GM21717 (cell line): ENCODE data around the gene FRMD4B.
"Not testable (repeated sequence)": the region's sequence is repeated elsewhere in the genome, so short reads cannot be mapped to it uniquely, and the experiment has no call there.

ENCODE experiments used
- ATAC-seq: cut with Tn5 transposase; IDR thresholded peaks from one replicate; pipeline ENCODE4 v1.9.1; 2021; ENCODE audit warnings: mild to moderate bottlenecking, moderate library complexity; ENCODE audit not compliant: unreplicated experiment

Gene FRMD4B

DNA sequence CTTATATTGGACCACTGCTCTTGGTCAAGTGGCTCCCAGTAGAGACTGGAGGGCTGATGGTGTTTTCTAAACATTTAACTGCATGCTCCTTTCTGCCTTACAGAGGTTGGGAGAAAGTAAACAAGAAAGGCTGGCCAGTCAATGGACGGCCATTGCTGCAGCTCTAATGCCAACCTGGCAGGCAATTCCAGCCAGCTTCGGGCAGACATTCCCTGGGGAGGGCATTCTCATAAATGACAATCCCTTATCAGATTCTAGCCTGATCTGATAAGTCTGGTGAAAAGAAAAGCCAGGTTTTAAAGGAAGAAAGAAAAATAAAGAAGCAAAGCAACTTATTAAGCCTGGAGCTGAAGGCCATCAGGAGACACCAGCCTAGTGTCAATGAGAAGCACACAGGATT is 60.7 kb downstream of the FRMD4B start:
- ATAC-seq, result no peak

DNA sequence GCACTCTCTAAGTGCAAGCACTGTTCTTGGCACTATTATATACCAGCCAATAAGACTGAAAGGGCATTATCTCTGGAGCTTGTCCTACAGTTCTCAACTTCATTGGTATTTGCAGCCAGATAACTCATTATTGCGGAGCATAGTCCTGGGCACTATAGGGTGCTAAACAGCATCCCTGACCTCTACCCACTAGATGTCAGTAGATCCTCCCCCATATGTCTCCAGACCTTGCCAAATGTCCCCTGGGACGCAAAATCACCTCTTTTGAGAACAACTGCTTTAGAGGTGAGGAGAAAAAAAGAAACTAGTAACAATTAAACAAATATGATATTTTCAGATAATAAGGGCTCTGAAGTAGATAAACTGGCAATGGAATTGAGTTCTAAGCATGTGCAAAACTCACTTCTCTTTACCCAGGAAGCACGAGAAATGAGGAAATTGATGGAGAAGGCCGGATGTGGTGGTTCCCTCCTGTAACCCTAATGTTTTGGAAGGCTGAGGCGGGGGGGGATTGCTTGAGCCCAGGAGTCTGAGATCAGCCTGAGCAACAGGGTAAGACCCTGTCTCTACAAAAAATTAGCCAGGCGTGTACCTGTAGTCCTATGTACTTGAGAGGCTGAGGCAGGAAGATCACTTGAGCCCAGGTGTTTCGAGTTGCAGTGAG is 61.4 kb downstream of the FRMD4B start:
- peak; percentile 69 for ATAC-seq

DNA sequence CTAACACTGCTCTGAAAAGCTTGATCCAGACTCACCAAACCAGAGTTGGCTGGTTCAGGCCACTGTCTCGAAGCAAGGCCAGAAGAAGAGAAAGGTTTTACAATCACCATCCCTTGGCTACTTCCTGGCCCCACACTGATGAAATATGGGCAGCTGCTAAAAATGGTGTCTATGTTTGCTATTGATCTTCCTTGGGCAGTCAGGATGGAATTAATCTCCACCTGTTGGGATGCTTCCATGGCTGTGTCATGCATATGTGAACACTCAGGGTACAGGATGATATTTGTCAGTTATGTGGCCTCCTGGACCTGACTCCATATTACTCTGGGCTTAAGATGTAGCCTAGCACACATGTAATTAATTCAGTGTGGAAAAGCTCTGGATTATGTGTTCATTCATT is 61.9 kb downstream of the FRMD4B start:
- no peak for ATAC-seq

DNA sequence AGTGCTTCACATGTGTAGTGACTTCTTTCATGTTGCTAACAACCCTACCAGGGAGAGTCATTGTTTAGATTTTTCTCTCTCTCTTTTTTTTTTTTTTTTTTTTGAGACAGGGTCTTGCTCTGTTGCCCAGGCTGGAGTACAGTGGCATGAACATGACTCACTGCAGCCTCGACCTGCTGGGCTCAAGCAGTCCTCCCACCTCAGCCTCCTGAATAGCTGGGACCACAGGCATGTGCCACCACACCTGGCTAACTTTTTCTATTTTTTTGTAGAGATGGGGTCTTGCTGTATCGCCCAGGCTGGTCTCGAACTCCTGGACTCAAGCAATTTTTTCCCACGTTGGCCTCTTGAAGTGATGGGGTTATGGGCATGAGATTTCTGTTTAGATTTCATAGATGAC is 63.4 kb downstream of the FRMD4B start:
- not testable (repeated sequence) for ATAC-seq

DNA sequence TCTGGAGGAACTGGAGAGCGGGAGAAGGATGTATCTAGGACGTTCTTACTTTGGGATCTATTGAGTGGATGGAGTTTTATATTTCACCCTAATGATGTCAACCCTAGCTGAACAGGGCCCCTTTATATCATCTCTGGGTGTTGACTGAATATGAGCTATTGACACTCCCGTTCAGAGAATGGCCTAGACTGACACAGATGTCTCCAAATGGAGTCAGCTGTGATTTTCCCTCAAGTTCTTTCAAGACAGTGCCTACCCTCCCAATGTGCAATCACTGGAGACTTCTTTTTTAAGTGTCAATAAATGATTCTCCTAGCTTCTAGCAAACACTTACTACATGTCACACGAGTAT is 63.8 kb downstream of the FRMD4B start:
- ATAC-seq, result no peak

DNA sequence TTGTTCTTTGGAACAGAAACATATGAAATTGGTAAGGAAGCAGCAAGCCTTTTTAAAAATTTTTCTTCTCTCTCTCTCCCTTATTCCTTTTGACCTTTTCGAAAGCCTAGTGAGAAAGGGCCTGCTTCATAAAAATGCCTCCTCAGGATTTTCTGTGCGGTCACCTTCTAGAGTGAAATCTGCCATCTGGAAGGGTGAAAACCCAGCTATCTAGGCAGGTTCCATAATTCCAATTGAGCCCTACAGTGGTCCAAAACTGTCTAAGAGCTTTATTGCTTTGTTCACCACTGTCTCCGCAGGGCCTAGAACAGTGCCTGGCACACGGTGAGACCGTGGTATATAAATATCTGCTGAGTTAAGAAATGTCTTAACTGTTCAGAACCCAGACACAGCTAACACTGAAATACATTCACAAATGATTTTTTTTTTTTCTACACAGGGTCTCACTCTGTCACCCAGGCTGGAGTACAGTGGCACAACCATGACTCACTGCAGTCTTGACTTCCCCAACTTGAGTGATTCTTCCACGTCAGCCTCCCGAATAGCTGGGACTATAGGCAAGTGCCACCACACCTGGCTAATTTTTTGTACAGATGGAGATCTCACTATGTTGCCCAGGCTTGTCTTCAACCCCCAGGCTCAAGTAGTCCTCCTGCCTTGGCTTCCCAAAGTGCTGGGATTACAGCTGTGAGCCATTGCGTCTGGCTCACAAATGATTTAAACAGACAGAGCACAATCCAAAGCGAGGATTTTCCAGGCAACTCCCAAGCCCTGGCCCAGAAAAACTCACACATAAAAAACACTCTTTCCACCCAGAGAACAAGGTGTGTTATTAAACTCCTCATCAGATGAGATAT is 64.4 kb downstream of the FRMD4B start:
- no peak for ATAC-seq

DNA sequence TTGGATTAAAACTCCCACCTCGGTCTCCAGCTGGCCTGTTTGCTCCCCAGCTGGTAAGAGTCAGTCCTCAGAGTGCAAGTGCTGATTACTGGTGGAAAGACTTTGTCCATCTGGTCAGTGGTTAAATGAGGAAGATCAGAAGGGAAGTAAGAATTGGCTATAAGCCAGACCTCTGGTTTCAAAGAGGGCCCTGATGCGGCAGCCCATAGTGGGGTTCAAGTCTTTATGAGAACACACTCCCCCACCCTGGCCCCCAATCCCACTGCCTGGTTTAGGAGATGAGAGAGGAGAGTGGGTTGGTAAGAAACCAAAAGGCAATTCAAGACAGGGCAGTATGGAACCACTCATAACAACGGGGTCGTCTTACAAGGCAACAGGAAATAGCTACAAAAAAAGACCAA is 65.0 kb downstream of the FRMD4B start:
- ATAC-seq, result peak; percentile 34

DNA sequence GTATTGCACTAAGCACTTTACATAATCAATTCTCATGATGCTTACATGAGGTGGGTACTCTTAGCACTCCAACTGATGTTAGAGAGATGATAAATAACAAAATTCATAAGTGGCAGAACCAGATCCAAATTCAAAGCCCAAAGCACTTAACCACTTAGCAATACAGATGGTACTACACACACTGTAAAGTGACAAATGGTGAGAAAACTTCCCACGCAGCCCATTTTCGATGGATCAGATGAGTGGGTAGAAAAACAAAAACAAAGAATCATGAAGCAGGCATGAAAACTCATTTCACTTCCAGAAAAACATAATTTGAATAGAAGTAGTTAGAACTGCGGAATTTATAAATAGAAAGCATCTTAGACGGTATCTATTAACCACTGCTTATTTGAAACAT is 66.2 kb downstream of the FRMD4B start:
- no peak for ATAC-seq

DNA sequence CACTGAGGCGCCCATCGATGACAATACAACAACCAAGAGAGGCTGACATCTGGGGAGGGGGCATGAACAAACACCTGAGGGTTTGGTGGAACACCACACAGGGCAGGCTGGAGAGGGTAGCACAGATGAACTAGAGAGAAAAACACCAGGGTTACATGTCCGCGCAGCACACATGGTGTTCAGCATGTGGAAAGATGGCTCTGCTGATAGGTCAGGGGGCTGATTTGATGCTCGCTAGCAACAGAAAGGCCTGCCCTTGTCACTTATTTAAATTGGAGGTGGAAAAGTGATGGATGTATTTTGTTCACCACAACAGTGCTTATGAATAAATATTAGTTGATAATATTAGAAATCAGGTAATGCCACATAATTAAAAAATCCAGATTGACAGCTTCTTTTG is 67.5 kb downstream of the FRMD4B start:
- ATAC-seq, result no peak

DNA sequence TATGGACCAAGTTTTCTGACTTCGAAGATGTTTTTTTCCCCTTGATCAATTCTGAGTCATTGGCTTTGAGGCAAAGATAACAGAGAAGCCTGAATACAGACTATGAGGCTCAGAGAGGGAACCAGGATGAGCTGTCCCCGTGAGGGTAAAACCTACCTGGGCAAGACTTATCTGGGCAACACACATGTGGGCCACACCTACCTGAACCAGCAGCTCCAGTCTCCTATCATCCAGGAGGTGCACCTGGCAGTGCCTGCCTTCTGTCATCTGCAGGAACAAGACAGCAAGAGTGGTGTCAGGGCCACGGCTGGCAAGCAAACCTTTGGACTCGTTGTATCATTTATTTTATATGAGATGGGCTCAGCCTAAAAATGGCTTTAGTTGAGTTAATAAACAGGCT is 72.6 kb downstream of the FRMD4B start:
- no peak for ATAC-seq

DNA sequence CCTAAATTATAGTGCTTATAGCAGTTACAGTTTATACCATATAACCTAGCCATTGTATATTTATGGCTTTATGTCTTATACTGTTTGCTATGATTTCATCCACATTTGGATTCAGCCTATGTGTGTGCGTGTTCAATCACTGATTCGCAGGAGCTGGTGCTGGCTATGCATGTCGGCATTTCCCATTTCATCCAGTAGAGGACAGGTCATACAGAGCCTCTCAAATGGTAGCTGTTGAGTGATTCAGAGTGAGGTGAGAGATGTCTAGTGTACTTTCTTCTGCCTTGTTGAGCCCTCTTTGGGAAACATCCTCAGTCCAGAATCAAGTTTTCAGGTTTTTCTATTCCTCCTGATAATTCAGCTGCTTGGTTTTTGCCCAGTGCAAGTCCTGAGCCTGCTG is 76.1 kb downstream of the FRMD4B start:
- ATAC-seq, result no peak

DNA sequence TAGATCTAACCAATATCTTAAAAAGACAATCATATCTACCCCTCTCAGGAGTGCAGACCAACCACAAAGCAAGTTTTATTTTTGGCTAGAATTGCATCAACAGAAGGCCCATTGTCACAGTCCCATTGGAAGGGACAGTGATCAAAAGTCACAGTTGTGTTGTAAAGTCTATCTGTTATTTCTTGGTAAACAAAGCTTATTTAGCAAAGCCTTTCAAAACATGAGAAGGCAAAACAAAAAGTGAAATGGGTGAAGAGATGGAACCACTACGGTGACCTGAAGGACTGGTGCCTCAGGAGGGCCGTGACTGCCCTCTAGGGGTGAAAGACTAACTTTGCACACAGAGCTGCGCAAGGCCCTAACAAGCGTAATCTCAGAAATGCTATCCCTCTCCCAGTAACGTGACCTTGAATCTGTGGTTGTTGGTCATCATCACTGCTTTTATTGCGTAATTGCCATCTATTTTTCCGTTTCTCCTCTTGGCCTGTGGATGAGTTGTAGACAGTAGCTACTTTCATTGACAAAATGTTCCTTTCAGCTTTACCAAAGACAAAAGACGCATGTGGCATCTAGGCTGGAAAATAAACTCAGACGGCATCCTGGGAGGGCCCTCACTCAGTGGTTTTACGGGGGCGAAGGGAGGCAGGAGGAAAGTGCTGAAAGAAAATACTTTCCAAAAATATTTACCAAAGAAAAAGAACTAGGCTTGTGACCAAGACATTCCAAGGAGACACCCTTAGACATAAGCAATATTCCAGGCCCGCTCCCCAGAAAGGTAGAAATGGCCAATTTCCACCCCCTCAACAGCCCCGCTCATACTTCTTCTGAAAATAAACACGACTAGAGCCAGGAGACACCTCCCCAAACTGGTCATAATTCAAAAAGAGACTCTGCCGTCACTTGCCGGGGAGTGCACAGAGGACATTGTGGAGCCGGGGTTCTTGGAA is 79.4 kb downstream of the FRMD4B start:
- ATAC-seq, result peak; percentile 96

DNA sequence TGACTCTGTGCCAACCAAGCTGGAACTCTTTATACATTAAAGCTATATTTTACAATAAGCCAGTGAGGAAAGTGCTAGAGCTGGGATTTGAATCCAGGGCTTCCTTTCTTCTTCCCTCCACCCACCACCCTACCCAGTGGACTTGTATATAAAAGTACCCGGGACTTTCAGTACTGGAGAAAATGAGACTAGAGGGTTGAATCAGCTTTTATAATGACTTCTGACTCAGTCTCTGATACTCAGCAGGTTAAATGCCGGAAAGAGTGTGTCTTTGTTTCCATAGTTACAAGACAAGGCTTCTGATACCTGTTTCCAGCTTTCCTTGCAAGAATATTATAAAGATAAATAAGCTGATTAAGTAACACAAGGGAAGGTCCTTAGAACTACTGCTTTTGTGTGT is 80.9 kb downstream of the FRMD4B start:
- no peak for ATAC-seq

DNA sequence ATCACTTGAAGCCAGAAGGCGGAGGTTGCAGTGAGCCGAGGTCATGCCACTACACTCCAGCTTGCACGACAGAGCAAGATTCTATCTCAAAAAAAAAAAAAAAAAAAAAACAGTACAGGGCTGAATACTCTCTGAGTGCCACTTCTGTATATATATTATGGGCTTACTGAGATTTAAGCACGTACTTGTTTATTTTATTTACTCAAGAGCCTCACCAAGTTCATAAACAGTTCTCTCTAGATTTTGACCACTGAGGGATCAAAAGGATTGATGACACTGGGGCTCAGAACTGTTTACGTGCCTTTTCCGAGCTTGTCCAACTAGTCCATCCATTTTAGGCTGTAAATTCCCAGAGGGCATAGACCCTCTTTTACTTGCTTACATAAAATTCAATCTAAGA is 81.5 kb downstream of the FRMD4B start:
- no peak for ATAC-seq

DNA sequence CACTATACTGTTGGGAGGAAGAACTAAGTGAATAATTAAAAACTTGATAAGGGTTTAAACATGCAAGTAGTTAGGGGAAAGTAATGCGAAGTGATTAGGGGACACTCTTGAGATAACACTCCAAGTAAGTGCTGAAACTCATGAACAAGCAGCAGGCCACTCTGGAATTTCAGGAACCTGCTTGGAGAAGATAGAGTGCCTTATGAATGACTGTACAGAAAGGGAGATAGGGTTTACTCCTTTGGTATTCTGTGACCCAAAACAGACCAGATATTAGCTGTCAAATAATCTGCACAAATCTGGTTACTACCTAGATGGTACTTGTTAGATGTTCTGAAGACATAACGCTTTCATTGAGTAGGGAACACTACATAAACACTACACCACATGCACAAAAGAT is 85.6 kb downstream of the FRMD4B start:
- no peak for ATAC-seq

DNA sequence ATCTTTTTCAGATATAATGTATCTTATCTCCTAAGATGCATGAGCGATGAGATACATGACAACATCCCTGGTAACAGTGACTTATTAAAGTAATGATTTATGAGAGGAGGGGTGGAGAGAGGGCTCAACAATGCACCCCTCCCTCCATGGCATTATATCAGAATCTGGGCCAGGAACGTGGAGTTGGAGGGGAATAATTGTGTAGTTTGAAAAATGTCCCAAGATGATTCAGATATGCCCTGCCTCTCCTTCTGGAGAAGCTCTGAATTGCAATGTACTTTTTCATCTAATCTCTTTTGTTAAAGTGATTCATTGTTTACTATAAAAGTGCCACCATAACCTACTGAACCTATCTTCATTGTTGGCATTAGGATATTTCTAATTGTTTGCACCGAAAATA is 86.5 kb downstream of the FRMD4B start:
- ATAC-seq, result no peak

DNA sequence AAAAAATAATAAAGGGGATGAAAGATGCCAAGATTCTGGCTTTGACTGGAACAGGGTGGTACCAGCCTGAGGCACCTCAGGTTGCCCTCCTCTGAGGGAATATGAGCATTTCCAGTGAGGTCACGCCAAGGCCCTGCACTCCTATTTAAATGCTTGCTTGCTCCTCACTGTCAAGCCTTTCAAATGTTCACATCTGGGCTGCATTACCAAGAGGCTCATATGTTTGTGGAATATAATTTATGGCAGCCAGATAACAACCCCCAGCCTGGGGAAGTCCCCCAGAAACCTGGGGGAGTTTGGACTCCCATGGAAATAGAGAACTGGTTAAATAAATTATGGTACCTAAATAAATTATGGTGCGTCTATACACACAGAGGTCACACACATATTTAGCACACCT is 88.4 kb downstream of the FRMD4B start:
- no peak for ATAC-seq

DNA sequence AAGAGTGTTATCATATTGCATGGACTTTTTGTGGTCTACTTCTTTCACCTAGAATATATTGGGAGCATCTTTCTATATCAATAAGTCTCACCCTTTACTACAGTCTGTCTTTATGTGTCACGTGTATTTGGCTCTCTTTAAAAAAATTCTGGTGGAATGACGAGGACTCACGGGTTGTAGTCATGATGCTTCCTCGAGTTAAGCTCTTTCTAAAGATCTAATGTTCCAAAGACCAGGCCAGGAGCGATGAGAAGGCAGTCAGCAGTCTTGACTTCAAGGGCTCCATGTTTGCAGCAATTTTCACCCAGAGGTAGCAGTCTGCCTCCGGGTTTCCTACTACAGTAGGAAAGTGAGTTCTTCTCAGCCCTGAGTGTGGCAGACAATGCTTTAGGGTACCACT is 88.9 kb downstream of the FRMD4B start:
- ATAC-seq, result no peak

DNA sequence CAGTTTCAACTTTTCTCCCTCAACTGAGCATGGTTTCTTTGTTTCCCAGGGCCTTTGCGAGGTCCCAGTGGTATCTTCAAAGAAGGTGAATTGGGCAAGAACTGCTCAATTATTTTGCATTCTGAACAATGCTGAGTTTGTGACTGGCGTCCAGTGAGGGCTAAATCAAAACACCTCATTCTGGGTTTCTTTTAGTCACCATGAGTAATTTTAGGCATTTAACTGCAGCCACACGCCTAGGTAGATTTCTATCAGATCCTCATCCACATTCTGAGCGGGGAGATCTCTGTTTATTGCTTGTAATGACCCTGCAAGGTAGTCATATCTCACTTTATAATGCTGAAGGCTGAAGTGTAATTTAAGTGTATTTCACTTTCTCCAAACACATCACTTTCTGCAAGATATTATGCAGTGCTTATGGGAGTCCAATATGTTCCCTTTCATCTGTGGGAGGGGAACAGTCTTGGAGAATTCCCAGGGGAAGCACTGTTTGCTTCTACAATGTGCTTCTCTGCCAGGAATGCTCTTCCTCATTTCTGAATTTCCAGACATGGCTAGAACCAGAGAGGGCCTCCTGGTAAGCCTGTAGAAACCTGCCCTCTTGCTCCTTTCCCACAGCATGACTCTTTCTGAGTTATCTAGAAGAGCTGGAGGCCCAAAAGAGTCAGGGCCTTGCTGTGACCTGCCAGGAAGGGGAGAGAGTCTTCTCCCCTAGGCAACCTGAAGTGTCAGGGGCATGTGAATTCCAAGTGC is 91.7 kb downstream of the FRMD4B start:
- no peak for ATAC-seq

DNA sequence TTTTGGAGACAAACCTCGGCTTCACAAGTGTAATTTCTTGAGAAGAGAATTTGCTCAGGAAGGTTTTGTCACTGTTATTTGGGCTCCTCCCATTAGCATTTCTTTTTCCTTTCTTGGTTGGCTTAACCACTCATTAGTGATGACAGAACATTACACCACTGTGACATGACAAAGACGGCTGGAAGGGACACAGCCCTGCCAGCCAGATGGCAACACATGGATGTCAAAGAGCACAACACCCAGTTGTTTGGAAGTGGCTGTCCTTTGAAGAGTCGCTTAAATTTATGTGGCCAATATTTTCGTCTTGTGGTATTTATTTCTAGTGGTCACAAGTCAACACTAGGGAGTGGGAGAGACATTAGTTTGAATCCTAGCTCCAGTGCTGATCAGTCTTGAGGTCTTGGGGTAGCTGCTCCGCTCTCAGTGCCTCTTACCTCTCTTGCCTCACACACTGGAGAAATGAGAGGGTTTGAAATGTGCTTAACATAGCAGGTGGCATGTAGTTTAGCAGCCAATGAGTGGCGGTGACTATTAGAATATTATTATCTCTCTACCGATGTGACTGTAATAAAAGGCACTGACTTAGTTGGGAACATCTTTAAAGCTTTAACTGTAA is 92.8 kb downstream of the FRMD4B start:
- ATAC-seq, result no peak
